ENCODE data around the gene PSMD6.
A peak's percentile ranks its signal among the peaks of the same experiment; 100 is the strongest.

Gene PSMD6

GRCh38 chr3:64008487-64009351 lies 14.6 kb downstream of the PSMD6 start:
- peak; percentile 16 for DNase-seq

- no peak for DNase-seq
These were observed 15.3 kb downstream of the PSMD6 start for GRCh38 chr3:64008017-64008416.

- no peak for DNase-seq
These were observed 19.7 kb downstream of the PSMD6 start for GRCh38 chr3:64003589-64003988.

GRCh38 chr3:64002233-64002632 lies 21.1 kb downstream of the PSMD6 start:
- no peak for DNase-seq

GRCh38 chr3:64000453-64001055 lies 22.7 kb downstream of the PSMD6 start:
- no peak for DNase-seq

GRCh38 chr3:63998852-63999754 lies 24.2 kb downstream of the PSMD6 start:
- DNase-seq, result no peak

GRCh38 chr3:63995086-63995485 lies 28.2 kb downstream of the PSMD6 start:
- no peak for DNase-seq

- DNase-seq, result peak; percentile 81
These were observed 29.6 kb downstream of the PSMD6 start for GRCh38 chr3:63993653-63994079.

GRCh38 chr3:63992516-63993209 lies 30.6 kb downstream of the PSMD6 start:
- DNase-seq, result no peak

GRCh38 chr3:63991666-63992065 lies 31.6 kb downstream of the PSMD6 start:
- DNase-seq, result no peak

GRCh38 chr3:63990733-63991132 lies 32.6 kb downstream of the PSMD6 start:
- DNase-seq, result no peak

- no peak for DNase-seq
These were observed 33.1 kb downstream of the PSMD6 start for GRCh38 chr3:63990204-63990603.

- no peak for DNase-seq
These were observed 34.4 kb downstream of the PSMD6 start for GRCh38 chr3:63988943-63989342.

- DNase-seq, result no peak
These were observed 36.5 kb downstream of the PSMD6 start for GRCh38 chr3:63986831-63987230.

- no peak for DNase-seq
These were observed 37.1 kb downstream of the PSMD6 start for GRCh38 chr3:63986146-63986545.

- DNase-seq, result no peak
These were observed 38.9 kb downstream of the PSMD6 start for GRCh38 chr3:63984391-63984790.

GRCh38 chr3:63981980-63982379 lies 41.3 kb downstream of the PSMD6 start:
- DNase-seq, result no peak

- DNase-seq, result no peak
These were observed 42.3 kb downstream of the PSMD6 start for GRCh38 chr3:63980830-63981498.

- DNase-seq, result no peak
These were observed 43.3 kb downstream of the PSMD6 start for GRCh38 chr3:63980019-63980418.

GRCh38 chr3:63979093-63979885 lies 44.0 kb downstream of the PSMD6 start:
- peak; percentile 31 for DNase-seq

- no peak for DNase-seq
These were observed 45.4 kb downstream of the PSMD6 start for GRCh38 chr3:63977893-63978292.

All from kidney glomerular epithelial cell (primary cell).